ENCODE results near the gene GNG14.

GNG14 gene

GRCh38 chr19:12647047-12647446, 40.8 kb upstream of the GNG14 start:
- H3K27ac ChIP-seq: no peak overlapping the region
- TF ChIP-seq ZFX (IDR thresholded peaks at IDR 0.05): no peak
- no peak for TF ChIP-seq CTCF (conservative IDR thresholded peaks at IDR 0.05)

GRCh38 chr19:12647490-12648071, 40.2 kb upstream of the GNG14 start:
- TF ChIP-seq CTCF (conservative IDR thresholded peaks at IDR 0.05): no peak
- no peak for TF ChIP-seq ZFX (IDR thresholded peaks at IDR 0.05)
- no peak overlapping the region for H3K27ac ChIP-seq

DNA sequence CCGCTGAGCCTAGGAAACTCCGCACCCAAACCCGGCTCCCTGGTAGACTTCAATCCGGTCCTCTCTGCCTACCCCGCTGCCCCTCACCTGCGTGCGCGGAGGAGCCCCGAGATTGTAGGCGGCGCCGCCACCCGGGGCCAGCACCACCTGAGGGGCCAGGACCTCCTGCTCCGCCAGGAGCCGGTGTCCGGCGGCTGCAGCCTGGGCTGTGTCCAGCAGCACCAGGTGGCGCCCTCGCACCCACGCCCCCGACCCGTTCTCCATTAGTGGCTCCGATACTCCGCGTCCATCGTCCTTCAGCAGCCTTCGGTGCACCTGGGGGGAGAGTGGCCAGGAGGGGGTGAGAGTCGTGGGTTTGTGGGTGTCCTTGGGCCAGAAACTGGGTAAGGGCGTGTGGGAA, 39.7 kb upstream of the GNG14 start:
- H3K27ac ChIP-seq: no peak overlapping the region
- no peak for TF ChIP-seq ZFX (IDR thresholded peaks at IDR 0.05)

DNA sequence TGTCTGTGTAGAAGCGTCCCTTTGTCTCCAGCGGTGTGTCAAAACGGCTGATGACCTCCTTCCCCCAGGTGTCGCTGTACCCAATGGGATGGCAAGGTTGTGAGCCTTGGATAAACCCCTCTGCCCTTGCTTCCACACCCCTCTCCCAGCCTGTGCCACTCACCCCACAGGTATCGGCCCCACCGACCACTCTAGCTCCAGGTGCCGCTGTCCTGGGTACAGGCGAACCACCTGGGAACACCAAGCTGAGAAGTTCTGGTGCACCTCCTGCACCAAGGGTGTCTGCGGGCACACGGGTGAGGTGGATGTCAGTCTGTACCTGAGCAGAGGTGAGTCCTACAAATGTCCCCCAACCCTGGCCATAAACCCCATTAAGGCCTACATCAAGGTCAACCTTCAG, 37.9 kb upstream of the GNG14 start:
- no peak for TF ChIP-seq CTCF (conservative IDR thresholded peaks at IDR 0.05)
- no peak for TF ChIP-seq ZFX (IDR thresholded peaks at IDR 0.05)
- no peak overlapping the region for H3K27ac ChIP-seq

DNA sequence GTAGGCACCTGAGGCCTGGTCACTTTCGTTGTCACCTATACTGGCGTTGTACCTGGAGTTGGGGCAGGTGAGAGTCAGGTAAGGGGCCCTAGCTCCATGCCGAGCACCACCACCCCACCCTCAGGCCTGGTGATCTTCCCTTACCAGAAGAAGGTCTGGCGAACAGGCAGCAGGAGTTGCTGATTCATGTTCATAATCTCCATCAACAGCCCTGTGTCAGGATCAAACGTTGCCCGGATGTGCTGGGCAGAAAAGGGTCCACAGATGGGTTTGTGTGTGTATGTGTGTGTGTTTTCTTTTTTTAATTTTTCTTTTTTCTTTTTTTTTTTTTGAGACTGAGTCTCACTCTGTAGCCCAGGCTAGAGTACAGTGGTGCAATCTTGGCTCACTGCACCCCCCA, 35.6 kb upstream of the GNG14 start:
- TF ChIP-seq CTCF (conservative IDR thresholded peaks at IDR 0.05): no peak
- no peak for TF ChIP-seq ZFX (IDR thresholded peaks at IDR 0.05)

DNA sequence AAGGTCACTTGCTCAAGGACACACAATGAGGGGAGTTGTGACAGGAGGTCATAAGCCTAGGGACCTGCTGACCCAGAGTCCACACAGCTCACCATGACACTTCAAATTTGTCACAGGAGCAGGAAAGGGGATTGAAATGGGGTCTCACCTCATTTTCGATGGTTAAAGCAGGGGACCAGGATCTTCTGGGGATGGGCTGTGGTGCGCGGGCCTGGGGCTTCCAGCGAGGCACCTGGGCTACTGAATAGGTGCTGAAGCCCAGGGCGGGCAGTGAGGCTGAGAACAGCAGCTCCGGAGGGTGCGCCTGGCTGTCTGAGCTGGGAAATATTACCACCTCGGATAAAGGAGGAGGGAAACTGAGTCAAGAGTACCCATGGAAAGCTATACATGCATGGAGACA, 32.3 kb upstream of the GNG14 start:
- no peak for TF ChIP-seq CTCF (conservative IDR thresholded peaks at IDR 0.05)
- no peak for TF ChIP-seq ZFX (IDR thresholded peaks at IDR 0.05)
- no peak overlapping the region for H3K27ac ChIP-seq

More for the DNA sequence above, 35.6 kb upstream of the GNG14 start:
- H3K27ac ChIP-seq: no peak overlapping the region

GRCh38 chr19:12656899-12657571, 30.8 kb upstream of the GNG14 start:
- no peak overlapping the region for H3K27ac ChIP-seq
- TF ChIP-seq CTCF (conservative IDR thresholded peaks at IDR 0.05): no peak
- no peak for TF ChIP-seq ZFX (IDR thresholded peaks at IDR 0.05)

DNA sequence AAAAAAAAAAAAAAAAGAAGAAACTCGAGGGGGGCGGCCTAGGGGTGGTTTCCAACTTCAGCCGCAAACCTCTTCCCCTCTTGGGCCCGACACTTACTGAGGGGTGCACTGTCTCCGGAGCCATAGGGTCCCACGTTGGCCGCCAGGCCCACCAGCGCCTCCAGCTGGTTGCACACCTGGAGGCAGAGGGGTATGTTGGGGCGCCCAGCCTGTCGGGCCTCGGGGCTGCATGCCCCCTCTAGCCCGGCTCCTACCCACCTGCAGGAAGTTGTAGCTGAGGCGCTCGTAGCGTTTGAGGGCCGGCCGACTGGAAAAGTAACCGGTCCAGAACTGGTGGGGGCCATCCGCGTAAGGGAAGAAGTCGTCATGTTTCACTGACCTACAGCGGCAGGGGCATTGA, 29.8 kb upstream of the GNG14 start:
- no peak overlapping the region for H3K27ac ChIP-seq
- TF ChIP-seq ZFX (IDR thresholded peaks at IDR 0.05) (no peak), CTCF (conservative IDR thresholded peaks at IDR 0.05) (no peak)

All from C4-2B (cell line).